NCI-H2196 (cell line): ENCODE results near the gene DEPP1.
A peak's percentile ranks its signal among the peaks of the same experiment; 100 is the strongest.

Source experiments
- DNase-seq: peaks from one replicate; lab custom pipeline; 2025; ENCODE audit not compliant: unreplicated experiment; lab: John Stamatoyannopoulos, UW

DEPP1 gene

DNA sequence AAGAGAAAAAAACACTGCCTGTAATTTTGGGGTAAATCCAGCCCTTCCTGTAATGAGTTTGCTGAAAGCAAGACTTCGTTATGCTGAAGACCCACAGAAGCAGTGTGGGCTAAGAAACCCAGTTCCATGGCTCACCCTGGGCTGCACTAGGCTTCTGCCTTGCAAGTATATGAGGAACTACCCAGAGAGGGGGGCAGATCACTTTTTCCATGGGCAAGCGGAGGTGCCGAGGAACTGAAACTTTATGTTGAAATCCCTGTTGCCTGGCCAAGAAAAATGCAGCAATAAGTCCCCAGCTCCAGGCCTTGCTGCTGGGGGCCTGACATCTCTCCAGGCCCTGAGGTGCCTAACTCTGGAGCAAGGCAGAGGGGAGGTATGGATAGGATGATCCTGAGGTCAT, 10.5 kb downstream of the DEPP1 start:
- no peak for DNase-seq

DNA sequence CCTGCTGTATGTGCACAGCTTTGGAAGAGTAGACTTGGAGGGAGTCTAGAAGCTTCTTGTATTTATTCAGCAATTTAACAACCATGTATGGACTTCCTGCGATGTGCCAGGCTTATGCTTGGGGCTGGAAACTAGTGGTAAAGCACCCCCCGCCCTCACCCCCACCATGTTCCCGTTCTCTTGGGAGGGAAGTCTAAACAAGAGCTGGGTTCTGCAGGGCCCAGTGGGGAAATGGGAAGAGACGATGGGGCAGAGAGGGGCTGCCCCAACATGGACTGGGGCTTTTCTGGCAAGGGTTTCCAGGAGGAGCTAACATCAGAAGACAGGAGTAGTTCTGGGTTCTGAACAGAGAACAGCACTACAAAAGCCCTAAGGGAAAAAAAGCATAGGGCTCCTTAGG, 11.0 kb downstream of the DEPP1 start:
- no peak for DNase-seq

DNA sequence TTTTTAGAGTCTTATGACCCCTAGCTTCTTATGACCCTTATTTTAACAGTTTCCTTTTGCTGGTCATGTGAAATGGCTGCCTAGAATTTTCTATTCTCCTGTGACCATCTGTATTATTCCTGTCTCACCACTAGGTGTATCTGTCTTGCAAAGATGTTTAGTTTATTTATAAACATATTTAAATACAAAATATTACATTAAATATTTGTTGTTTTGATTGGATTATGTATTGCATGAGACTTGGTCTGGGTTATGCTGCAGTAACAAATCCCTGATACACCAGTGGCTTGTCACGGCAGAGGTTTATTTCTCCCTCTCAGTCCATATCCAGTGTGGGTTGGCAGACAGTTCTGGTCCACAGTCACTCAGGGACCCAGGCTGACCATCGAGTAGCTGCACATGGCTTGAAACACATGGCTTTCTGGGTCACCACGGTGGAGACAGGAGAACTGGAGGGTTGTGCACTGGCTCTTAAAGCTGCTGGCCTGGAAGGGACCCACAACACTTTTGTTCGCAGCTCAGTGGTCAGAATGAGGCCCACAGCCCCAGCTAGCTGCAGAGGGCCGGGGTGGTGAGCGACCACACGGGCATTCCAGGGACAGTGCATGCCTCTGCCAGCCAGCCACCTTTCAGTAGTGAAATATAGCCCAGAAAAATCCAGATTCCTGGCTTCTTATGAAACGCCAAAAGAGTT, 11.6 kb downstream of the DEPP1 start:
- DNase-seq: no peak

DNA sequence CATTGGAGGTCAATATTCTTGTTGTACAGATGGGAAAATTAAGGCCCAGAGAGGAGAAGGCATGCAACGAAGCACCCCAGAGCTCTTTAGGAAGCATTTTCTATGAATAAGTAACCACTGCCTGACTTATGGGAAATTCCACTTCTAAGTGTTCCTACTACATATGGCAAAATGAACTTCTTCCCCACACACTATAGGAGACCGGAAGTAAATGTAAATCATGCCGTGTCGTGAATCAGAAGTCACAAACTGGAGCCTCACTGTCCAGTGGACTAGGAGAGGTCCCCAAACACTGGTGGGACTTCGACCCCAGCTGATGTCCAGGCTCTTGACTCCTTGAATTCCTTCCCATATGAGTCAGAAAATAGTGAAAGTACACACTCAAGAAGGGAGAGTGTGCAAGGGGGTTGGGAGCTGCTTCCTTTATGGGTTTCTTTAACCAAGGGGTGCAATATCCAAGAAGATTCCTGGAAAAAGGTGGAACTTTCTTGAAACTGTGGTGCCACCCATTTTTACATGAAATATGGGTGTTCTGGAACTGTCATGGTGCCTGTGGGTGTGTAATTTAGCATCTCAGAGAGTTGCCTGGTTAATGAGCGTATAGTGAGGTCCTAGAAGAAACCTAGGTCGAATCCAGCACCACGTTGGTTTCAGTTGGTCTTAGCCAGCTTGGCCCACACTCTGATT, 12.3 kb downstream of the DEPP1 start:
- no peak for DNase-seq

DNA sequence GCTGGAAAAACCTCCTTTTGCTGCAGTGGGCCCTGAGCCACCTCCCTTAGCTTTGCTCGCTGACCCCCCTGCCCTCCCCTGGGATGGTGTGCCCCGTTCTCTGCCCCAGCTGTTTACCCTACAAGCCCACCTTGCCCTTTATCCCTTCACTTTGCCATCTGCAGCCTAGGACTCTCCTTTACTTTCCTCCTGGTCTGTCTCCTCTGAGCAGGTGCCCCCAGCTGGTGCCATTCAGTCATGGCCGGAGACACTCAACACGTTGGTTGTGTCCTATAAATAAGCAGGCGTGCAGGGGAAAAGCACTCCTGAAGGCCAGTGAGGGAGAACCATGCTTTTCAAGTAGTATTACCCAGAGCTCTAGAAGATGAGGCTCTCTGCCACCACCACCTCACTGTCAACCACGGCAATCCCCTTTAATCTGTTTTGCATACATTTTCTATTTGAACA, 12.9 kb downstream of the DEPP1 start:
- DNase-seq: no peak

DNA sequence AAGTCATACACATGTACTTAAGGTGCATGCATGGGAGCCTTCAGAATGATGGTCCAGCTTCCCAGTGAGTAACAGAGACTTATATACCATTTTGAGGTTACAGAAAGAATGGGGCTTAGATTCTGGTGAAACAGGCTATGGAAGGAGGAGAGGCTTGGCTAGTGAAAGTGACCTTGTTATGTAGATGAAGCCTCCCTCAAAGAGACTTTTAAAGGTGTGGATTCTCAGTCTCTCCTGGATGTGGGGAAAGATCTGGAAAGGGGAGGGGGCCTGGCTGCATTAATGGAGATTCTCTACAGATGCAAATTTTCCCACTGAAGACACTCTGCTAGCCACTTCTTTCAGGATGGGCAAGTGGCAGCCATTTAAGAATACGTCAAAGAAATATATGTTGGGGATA, 13.5 kb downstream of the DEPP1 start:
- DNase-seq: no peak

DNA sequence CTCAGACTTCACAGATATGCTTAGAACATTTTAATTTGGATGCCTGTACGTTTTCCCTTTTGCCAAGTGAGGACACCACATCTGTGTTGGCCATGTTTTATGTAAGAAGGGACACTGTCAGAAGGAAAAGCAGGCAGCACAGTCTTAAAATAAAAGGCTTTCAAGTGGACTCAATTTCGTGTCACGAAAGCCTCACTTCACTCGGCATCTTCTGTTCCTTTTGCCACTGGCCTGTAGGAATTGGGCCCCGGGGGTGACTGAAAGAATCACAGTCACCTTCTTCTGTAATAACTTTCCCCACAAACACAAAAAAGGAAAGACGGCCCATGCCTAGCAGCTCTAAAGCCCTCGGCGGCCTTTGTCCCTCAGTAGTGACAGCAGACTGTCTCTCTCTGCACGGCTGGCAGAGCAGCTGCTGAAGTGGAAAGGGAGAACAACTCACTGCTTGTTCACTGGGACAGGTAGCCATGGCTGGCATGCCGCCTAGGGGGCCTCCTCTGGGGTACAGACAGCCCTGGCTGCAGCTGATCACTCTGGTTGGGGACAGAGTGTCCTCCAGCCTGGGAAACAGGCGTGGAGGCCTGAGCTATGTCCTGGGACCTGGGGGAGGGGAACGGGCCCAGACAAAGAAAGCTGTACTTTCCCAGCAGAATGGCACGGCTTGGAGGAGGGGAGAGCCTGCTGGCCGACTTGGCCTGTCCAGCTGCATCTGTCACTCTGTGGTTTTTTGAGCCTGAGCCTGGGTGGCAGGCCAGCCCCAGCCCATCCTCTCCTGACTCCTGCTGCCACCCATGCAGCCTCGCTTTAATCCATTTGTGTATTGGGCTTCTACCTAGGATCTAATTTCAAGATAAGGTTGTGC, 14.6 kb downstream of the DEPP1 start:
- DNase-seq: no peak

DNA sequence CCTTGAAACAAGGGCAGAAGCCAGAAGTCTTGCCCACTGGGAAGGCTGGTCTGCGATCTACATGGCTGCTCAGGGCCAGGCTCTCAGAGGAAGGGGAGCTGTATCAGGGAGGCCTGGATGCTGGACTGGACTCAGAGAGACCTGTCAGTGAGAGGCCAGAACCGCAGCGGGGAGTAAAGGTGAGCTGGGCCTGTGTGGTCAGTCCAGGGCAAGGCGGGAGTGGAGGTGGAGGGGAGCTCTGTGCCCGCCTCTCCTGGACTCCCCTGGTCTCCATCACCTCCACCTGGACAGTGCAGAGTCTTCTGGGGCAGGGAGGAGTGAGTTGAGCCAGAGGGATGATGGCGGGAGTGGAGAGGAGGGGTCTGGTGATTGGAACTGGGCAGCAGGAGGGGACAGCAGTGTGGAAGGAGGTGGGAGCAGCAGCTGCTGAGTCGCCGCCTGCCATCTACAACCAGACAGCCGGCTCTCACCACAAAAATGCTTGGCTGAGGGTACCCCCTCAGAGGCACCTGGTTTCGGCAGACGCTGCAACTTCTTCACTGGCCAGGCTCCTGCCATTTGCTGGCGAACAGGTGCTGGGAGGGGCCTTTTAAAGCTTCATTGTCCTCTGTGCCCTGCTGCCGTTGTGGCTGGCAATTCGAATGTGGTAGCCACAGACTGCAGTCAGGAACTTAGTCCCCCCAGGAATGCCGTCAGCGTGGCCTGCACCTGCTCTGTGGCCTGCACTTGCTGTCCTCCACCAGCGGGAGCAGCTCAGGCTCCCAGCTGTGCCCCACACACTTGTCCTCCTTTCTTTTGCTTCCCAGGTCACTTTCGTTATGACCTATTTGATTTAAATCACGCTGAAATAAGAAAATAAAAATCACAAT, 15.5 kb downstream of the DEPP1 start:
- DNase-seq: peak; percentile 43

DNA sequence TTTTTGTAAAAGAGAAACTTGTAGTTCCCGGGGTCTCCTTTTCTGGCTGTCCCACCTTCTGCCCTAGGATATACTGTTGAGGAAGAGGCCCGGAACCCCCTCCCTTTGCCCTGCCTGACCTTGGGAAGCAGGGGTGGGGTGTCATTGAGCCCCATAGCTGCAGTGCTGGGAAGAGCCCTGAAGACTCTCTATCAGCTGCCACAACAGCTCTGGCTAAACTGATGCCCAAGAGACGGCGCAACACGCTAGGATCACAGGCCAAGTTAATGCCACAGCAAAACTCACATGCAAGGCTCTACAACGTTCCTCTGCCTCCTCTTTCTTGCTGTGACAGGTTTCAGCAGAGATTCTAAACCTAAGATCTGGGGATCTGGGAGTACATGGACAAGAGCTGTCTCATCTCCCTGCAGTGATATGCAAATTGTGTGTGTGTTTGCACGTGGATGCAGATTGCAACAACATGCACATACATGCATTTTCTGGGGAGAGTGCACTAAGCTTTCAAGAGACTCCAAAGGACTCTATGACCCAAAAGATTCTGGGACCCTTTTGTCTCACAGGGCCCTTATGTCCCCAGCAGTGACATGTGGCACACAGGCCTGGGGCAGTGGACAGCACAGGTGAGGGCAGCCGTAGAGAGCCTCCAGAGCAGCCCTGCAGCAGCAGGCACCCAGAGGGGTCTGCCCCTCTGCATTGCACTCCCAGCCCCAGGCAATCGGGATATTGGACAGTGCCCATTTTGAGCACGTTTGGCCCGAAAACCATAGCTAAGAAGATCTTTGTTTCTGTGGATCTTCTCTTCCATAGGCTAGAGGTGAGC, 16.5 kb downstream of the DEPP1 start:
- DNase-seq: no peak

DNA sequence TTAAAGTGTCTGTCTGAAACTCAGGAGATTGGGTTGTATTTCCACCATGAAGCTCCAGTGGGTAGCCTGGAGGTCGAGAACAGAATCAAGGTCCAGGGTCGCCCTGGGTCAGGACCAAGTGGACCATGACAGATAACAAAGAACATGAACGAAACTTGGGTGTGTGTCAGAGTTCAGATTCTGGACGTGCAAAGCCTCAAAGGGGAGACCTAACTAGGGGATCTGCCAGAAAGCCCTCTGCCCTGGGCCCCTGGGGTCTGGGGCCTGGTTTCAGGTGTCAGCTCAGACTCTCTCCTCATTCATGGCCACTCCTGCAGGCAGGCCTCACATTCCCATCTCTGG, 17.4 kb downstream of the DEPP1 start:
- DNase-seq: no peak

DNA sequence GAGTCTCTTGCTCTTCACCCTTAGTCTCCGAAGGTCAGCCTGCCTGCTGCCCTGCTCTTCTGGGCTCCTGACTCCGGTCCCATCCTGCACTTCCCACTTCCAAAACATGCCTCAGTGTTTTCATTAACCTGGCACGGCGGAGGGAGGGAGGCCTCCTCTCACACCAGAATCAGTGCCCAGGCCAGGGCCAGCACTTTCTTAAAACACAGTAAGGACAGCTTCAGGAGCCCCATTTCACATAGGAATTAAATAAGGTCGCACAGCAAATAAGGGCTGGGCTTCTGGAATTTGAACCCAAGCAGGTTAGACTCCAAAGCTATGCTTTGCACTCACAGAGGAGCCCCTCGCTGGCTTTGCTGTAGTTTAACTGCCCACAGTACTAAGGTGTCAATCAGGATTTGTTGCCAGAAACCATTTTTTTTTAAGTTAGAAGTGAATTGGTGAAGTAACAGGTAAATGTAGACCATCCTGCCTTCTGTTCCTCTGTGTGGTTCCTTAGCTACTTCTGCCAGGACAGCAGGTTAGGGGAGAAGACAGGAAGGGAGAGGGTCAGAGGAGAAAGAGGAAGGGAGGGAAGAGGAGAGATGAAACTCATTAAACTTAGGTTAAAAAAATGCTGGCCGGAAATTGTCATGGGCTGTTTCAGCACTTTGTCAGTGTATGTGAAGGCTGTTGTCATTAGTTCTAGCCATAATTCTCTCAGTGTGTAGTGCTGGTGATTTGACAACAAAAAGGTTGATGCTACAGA, 18.0 kb downstream of the DEPP1 start:
- DNase-seq: no peak

DNA sequence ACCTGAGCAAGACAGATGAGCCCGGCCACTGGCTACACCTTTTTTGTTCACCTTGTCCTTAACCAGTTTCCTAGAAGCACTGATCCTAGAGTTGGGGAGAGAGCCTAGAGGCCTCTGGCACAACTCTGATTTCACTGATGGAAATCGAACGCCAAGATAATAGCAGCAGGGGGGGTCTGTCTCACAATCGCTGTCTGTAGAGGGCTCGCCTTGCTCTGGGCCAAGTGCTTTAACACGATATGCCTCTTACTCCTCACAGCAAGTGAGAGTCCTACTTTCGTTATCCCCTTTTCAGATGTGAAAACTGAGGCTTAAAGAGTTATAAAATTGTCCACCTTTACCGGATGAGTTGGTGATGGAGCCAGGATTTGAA, 18.5 kb downstream of the DEPP1 start:
- DNase-seq: no peak

DNA sequence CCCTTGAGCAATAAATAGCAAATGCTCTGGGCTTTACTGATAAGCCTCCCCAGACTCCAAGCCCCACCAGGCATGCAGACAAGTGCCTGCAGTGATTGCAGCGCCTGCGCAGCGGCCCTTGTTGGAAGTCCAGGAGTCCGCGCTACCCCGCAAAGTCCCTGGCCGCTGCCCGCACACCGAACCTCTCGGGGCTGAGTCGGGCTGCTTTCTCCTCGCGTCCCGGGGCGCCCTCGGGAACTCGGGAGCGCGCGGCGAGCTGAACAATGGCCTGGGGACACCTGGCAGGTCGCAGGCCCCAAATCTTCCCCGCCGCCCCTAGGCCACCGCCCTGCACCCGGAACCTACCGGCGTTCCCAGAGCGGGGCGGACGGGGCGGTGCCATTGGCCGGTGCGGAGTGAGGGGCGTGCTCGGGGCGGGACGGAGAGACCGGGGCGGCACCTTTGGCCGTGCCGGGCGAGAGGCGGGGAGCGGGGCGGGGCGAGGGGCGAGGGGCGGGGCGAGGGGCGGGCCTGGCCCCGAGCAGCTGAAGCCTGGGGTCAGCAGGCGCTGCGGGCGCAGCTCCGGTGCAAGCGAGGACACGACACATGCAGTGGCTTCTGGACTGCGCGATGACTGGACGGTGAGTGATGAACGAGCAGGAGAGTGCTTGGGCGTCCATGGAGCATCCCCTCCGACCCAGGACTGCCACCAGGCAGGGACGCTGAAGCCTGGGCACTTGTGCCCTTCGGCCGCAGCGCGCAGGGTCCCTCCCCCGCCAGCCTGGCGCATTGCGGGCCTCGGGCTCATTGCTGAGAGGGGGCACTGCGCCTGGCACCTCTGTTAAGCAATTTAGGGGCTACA, 19.1 kb downstream of the DEPP1 start, which contains the start of gene RASSF4:
TSS of gene RASSF4 (plus strand) at position 556 of the 841 bp plus-strand sequence. CDS start 10,401 bp downstream, outside the sequence.
- DNase-seq: peak; percentile 59

DNA sequence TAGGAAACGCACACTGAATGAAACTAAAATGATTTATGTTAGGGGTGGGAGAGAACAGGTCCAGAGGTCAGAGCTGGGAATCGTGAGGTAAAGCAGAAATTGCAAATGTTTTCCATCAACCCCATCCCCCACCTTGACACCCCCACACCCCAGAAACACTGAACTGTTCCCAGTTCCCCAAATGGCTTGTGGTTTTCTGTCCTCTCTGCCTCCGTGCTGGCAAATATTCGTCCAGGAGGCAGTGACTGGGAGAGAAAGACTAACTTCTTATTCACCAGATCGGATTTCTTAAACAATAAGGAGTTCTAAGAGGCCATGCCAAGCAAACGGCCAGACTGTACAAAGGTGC, 19.7 kb downstream of the DEPP1 start:
- DNase-seq: no peak

DNA sequence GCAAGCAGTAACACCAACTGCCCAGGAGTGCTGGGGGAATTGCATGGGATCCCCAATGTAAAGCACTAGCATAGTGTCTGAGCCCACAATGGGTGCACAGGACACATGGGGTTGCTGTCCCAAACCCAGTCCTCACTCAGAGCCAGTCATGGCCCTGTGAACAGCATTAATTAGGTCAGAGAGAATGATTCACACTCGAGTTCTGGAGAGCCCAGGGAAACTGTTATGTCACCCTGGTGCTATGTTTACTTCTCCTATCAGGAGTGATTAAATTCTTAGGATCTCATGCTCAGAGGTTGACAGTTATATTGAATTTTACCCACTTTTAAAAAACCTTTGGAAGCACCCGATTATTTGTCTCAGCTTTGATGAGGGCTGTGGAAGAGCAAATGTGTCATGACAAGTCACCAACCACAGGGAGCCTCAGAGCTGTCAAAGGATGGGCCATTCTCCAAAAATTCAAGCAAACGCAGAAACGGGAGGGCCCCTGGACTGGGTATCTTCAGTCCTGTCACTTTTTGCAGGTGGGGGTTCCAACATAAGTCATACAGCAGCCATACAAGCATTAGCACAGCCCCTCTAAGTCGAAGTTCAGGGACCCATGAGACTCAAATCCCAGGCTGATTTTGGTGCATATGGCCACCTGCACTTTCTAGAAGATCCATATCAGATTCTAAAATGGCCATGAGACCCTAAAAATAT, 20.3 kb downstream of the DEPP1 start:
- DNase-seq: no peak

DNA sequence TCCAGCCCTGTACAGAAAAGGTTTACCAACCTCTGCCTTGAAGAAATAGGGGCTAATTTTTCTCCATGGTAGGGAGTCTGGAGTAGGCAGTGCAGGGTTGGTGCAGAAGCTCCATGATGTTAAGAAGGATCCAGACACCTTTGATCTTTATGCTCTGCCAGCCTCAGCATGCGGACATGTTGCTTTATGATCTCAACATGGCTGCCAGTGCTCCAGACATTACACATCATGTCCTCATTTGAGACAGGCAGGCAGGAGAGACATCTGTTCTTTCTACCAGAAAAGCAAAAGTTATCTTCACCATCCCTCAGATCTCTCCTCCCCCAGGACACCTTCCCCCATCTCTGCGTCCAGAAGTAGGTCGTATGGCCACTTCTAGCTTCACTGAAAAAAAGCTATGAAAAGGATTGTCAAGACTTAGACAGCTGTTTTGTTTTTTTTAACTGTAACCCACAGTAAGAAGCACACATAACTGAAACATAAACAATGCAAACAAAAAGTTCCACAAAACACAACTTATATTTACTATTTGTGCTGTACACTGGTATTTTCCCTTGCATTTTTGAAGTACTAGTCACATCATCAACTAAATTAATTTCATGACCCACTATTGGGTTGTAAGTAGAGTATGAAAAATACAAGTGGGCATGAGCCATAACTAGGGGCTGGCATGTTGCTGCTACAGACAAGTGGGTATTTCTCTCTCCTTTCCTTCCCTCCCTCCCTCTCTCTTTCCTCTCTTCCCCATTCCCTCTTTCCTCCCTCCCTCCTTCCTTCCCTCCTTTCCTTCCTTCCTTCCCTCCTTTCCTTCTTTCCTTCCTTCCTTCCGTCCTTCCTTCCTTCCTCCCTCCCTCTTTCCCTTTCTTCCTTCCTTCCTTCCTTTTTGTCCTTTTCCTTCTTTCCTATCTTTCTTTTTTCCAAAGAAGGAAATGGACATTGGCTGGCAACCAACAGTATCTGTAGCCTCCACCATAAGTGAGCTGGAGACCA, 21.6 kb downstream of the DEPP1 start:
- no peak for DNase-seq

DNA sequence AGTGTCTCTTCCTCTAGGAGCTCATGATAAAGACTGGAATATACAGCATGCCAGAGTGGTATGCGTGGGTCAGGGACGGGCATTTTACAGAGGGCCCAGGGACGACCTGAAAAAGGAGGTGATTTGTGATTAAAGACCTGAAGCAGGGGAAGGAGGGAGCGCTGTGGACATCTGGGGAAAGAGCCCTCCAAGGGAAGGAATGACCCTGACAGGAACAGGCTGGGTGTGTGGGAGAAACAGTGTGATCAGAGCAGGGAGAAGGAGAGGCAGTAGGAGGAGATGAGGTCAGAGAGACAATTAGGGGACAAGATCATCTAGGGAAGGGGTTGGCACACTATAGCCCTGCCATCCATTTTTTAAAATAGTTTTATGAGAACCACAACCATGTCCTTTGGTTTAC, 22.4 kb downstream of the DEPP1 start:
- no peak for DNase-seq
